HepG2 (cell line): Measurements from ENCODE around the gene GTF2H4. TPM values are rescaled to one million over a fixed set of nuclear protein-coding genes. Genes with fewer than 3 reads are reported as not detected.

ENCODE experiments used
- DMAP1 ChIP-seq: IDR thresholded peaks from 2 replicates; pipeline ENCODE4 v1.6.1; 2016
- IKZF1 ChIP-seq: fragments of 450-650 bp; IDR thresholded peaks from 2 replicates; pipeline ENCODE4 v1.7.1; 2016
- KAT7 ChIP-seq: IDR thresholded peaks from 2 replicates; pipeline ENCODE4 v1.6.1; 2018; ENCODE audit warnings: borderline replicate concordance, missing compliant biosample characterization
- KMT2A ChIP-seq: sonication (generic); formaldehyde crosslinking; IDR thresholded peaks from 2 replicates; pipeline ENCODE4 v1.4.0; 2020; ENCODE audit warnings: missing genetic modification reagents
- LCORL ChIP-seq, 2 experiments: fragments of 450-650 bp in 1 of 2; sonication (generic) in 1 of 2; formaldehyde crosslinking in 1 of 2; IDR thresholded peaks; 2 replicates each; pipeline versions ENCODE4 v1.5.0 to v1.6.1; 2017 to 2020; ENCODE audit warnings: antibody characterized with exemption in 1 of 2, missing genetic modification reagents in 1 of 2
- SIN3A ChIP-seq: IDR thresholded peaks from 2 replicates; pipeline ENCODE4 v1.6.1; 2011; ENCODE audit warnings: low read depth, mild to moderate bottlenecking, control low read depth, low read length, borderline replicate concordance
- ZFP91 ChIP-seq: sonication (generic); formaldehyde crosslinking; IDR thresholded peaks from 2 replicates; pipeline ENCODE4 v1.9.0; 2022; ENCODE audit warnings: missing genetic modification reagents, mild to moderate bottlenecking, borderline replicate concordance
- ZNF501 ChIP-seq: sonication (generic); formaldehyde crosslinking; IDR thresholded peaks from 2 replicates; pipeline ENCODE4 v1.5.1; 2020; ENCODE audit warnings: mild to moderate bottlenecking, moderate library complexity, missing genetic modification reagents
- ZNF512B ChIP-seq: sonication (generic); formaldehyde crosslinking; IDR thresholded peaks from 2 replicates; pipeline ENCODE4 v1.5.1; 2020; ENCODE audit warnings: missing genetic modification reagents, mild to moderate bottlenecking, borderline replicate concordance
- ZNF747 ChIP-seq: sonication (generic); formaldehyde crosslinking; IDR thresholded peaks from 2 replicates; pipeline ENCODE4 v1.8.1; 2023; ENCODE audit warnings: missing genetic modification reagents, mild to moderate bottlenecking, borderline replicate concordance
- ZNF841 ChIP-seq: sonication (generic); formaldehyde crosslinking; IDR thresholded peaks from 2 replicates; pipeline ENCODE4 v1.8.1; 2023; ENCODE audit warnings: missing genetic modification reagents, borderline replicate concordance
- ZSCAN30 ChIP-seq: sonication (generic); formaldehyde crosslinking; IDR thresholded peaks from 2 replicates; pipeline ENCODE4 v1.5.0; 2020; ENCODE audit warnings: mild to moderate bottlenecking, missing genetic modification reagents
- polyA plus RNA-seq, 8 experiments: library from polyadenylated mRNA; depleted of rRNA in 3 of 8; stranded (reverse) in 7 of 8; unstranded in 1 of 8; fragments of >200 nt; fragmentation: Illumina TruSeq in 4 of 8; extraction: Trizol in 4 of 8; gene quantifications; 2 replicates each; pipeline versions ENCODE4 v1.2.1 to v1.2.3, GENCODE V29; 2011 to 2016; ENCODE audit warnings: low read depth in 4 of 8, missing spikeins in 1 of 8, mixed read lengths in 1 of 8; ENCODE audit not compliant: insufficient read depth in 1 of 8
- total RNA-seq, 5 experiments: library from RNA; depleted of rRNA; stranded (reverse); fragments of >200 nt; fragmentation: Illumina TruSeq; extraction: Trizol; gene quantifications; 2 replicates each; pipeline ENCODE4 v1.2.3, GENCODE V29; 2016; ENCODE audit warnings: low read depth in 1 of 5
- TF ChIP-seq, protein P1 (sequence below): sonication (generic); formaldehyde crosslinking; IDR thresholded peaks from 2 replicates; pipeline ENCODE4 v1.4.0; 2020; ENCODE audit warnings: missing genetic modification reagents
- TF ChIP-seq, protein P2 (sequence below): sonication (generic); formaldehyde crosslinking; conservative IDR thresholded peaks from 2 replicates; pipeline ENCODE4 v1.8.0; 2022; ENCODE audit warnings: mild to moderate bottlenecking, moderate library complexity, missing genetic modification reagents
- TF ChIP-seq, protein P3 (sequence below): IDR thresholded peaks from 2 replicates; pipeline ENCODE4 v1.6.1; 2016

GTF2H4 gene
- total and polyA plus RNA-seq, 2 of the 13 experiments (the other 11 are each of a cell fraction or from before 2014, with no cell fraction given) = 15.9 to 49.3 TPM

- TF ChIP-seq ZNF841 (CRISPR knock-in tag) (no peak), LCORL (IDR thresholded peaks at IDR 0.05) (no peak), LCORL (CRISPR knock-in tag; IDR thresholded peaks at IDR 0.05) (peak; percentile 28; the same call in 1 of the 2 replicates), ZNF501 (peak; percentile 39; the same call in 1 of the 2 replicates), SIN3A (peak; percentile 25; the same call in 1 of the 2 replicates), DMAP1 (CRISPR knock-in tag) (peak; percentile 3; the same call in 1 of the 2 replicates), ZNF512B (no peak), ZSCAN30 (CRISPR knock-in tag) (no peak), ZNF747 (CRISPR knock-in tag) (0 out of 2 replicates have a peak, but pooled peaks have one; percentile 12), IKZF1 (no peak), ZFP91 (CRISPR knock-in tag) (0 out of 2 replicates have a peak, but pooled peaks have one; percentile 66), KMT2A (CRISPR knock-in tag) (0 out of 2 replicates have a peak, but pooled peaks have one; percentile 48), KAT7 (CRISPR knock-in tag) (no peak)
- TF ChIP-seq, protein P1, sequence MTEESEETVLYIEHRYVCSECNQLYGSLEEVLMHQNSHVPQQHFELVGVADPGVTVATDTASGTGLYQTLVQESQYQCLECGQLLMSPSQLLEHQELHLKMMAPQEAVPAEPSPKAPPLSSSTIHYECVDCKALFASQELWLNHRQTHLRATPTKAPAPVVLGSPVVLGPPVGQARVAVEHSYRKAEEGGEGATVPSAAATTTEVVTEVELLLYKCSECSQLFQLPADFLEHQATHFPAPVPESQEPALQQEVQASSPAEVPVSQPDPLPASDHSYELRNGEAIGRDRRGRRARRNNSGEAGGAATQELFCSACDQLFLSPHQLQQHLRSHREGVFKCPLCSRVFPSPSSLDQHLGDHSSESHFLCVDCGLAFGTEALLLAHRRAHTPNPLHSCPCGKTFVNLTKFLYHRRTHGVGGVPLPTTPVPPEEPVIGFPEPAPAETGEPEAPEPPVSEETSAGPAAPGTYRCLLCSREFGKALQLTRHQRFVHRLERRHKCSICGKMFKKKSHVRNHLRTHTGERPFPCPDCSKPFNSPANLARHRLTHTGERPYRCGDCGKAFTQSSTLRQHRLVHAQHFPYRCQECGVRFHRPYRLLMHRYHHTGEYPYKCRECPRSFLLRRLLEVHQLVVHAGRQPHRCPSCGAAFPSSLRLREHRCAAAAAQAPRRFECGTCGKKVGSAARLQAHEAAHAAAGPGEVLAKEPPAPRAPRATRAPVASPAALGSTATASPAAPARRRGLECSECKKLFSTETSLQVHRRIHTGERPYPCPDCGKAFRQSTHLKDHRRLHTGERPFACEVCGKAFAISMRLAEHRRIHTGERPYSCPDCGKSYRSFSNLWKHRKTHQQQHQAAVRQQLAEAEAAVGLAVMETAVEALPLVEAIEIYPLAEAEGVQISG (CRISPR knock-in tag) = 0 out of 2 replicates have a peak, but pooled peaks have one; percentile 37
- TF ChIP-seq, protein P2, sequence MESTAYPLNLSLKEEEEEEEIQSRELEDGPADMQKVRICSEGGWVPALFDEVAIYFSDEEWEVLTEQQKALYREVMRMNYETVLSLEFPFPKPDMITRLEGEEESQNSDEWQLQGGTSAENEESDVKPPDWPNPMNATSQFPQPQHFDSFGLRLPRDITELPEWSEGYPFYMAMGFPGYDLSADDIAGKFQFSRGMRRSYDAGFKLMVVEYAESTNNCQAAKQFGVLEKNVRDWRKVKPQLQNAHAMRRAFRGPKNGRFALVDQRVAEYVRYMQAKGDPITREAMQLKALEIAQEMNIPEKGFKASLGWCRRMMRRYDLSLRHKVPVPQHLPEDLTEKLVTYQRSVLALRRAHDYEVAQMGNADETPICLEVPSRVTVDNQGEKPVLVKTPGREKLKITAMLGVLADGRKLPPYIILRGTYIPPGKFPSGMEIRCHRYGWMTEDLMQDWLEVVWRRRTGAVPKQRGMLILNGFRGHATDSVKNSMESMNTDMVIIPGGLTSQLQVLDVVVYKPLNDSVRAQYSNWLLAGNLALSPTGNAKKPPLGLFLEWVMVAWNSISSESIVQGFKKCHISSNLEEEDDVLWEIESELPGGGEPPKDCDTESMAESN (CRISPR knock-in tag) = 0 out of 2 replicates have a peak, but pooled peaks have one; percentile 37
- TF ChIP-seq, protein P3, sequence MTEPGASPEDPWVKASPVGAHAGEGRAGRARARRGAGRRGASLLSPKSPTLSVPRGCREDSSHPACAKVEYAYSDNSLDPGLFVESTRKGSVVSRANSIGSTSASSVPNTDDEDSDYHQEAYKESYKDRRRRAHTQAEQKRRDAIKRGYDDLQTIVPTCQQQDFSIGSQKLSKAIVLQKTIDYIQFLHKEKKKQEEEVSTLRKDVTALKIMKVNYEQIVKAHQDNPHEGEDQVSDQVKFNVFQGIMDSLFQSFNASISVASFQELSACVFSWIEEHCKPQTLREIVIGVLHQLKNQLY (CRISPR knock-in tag) = no peak
Observed at GRCh38 chr6:30882759-30883684, 25.0 kb upstream of the GTF2H4 start (continued).
